GM18517 (cell line): ENCODE data around the gene CCDC9.

Experiments used
- ATAC-seq: cut with Tn5 transposase; IDR thresholded peaks from one replicate; pipeline ENCODE4 v1.9.1; 2021; ENCODE audit warnings: mild to moderate bottlenecking, moderate library complexity; ENCODE audit not compliant: unreplicated experiment

CCDC9 gene

GRCh38 chr19:47255879-47256692, at the start of gene CCDC9:
CCDC9 (plus strand) TSS chr19:47256525; CDS start chr19:47258401, 1,876 bp downstream.
- ATAC-seq = peak; percentile 42

GRCh38 chr19:47209319-47210179, 46.8 kb upstream of the CCDC9 start:
- no peak for ATAC-seq

DNA sequence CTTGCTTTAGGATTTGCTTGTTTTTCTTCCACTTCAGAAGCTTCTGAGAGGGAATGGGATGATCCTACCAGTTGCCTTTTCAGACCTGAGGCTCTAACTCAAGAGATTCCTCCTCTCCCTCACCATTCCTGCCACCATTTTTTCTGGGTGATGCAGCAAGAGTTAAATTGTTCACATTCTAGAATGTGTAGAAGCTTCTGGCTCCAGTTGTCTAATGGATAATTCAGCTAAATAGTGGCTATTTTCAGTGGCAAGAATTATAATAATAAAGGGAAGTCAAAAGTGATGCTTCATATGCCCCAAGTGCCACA, 46.2 kb upstream of the CCDC9 start:
- no peak for ATAC-seq

- ATAC-seq = no peak
These were observed 45.5 kb upstream of the CCDC9 start for GRCh38 chr19:47210689-47211316.

DNA sequence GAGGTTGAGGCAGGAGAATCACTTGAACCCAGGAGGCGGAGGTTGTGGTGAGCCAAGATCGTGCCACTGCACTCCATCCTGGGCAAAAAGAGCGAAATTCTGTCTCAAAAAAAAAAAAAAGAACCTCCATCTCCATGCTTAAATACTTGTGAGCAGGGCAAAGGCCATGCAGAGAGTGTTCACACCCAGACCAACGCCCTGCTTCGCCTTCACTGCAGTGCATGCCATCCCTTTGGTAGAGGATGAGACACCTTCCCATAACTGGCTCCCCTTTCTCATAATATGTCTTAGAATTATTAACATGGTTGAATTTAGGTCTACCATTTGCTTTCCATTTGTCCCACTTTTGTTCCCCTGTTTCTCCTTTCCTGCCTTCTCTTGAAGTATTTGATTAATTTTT, 40.7 kb upstream of the CCDC9 start:
- ATAC-seq = no peak

DNA sequence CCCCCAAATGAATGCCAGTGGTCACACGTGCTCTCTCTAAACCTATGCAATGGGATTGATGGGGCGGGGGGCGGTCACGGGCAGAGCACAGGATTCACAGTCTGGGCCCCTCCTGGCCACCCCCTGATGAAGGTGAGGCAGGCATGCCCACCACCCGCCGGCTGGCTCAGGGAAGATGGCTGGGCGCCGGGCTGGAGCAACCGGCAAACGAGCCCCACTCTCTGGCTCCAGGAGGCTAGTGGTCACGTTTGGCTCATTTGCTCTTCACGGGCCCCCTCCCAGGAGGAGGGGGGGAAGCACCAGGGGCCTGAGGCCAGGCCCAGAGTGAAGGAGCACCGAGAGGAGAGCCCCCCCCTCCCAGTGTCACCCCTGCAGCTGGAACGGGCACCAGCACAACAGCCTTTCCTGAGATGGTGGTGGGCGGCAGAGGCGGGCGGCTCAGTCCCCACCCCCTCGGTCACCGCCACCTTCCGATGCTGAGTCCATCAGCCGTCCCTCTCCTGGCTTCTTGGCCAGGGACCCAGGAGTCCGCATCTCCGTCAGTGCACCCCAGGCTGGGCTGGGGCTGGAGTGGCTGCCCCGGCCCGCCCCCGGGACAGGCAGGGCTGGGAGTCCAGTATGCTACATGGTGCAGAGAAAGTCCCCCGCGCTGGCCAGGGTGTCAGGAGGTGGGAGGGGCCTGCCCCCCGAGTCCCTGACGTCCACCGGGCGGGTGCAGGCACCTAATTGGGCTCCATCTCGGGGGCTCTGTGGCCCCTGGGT, 35.1 kb upstream of the CCDC9 start:
- ATAC-seq = no peak

DNA sequence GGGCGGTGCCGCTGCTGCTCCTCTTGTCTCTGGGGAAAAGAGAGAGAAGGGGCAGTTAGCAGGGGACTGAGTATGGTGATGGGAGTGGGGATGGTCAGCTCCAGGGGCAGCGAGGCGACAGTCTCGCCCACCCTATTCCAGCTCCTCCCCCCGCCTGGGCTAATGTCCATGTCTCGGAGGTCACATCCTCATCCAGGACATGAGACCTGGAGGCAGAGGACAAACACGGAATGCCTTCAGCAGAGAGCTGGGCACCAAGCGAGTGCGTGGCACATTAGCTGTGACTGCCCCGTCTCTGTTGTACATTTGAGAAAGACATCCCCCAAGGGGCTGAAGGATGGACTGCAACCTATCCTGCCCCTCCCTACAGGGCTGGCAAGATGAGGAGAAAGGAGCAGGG, 34.4 kb upstream of the CCDC9 start:
- no peak for ATAC-seq

GRCh38 chr19:47225746-47226425, 30.4 kb upstream of the CCDC9 start:
- ATAC-seq = no peak

- ATAC-seq = no peak
These were observed 29.6 kb upstream of the CCDC9 start for GRCh38 chr19:47226426-47227351.

DNA sequence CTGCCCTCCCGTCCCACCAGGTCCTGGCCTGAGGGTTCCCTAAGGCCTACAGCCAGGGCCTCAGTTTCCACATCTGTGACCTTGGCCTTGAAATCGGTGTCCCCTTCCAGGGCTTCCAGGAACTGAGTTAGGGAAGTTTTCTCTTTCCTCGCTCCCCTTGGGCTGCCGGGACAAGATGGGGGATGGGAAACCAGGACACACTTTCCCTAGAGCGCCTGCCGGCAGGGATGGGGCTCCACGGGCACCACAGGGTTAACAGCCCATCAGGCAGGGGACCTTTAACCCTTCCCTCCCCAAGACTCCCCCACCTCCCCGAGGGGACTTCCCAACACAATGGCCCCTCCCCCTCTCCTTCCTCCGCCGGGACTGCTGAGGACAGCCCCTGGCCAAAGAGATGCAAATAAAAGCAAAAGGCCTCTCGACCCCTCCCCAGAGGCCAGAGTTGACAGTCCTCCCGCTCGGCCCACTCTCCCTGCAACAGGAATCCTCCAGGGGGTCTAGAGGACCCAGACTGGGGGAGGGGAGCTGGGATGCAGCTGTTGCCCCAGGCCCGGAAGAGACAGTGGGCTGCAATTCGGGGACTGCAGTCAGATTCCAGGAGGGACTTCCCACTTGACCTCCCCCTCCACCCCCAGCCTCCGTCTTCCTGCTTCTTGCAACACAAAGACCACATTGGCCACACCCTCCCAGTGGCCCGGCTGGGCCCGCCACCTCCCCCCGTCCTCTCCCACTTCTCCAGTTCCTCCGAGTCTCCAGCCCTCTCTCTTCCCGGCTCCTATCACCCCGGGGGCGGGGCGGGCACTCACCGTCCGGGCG, 28.8 kb upstream of the CCDC9 start:
- ATAC-seq = no peak

DNA sequence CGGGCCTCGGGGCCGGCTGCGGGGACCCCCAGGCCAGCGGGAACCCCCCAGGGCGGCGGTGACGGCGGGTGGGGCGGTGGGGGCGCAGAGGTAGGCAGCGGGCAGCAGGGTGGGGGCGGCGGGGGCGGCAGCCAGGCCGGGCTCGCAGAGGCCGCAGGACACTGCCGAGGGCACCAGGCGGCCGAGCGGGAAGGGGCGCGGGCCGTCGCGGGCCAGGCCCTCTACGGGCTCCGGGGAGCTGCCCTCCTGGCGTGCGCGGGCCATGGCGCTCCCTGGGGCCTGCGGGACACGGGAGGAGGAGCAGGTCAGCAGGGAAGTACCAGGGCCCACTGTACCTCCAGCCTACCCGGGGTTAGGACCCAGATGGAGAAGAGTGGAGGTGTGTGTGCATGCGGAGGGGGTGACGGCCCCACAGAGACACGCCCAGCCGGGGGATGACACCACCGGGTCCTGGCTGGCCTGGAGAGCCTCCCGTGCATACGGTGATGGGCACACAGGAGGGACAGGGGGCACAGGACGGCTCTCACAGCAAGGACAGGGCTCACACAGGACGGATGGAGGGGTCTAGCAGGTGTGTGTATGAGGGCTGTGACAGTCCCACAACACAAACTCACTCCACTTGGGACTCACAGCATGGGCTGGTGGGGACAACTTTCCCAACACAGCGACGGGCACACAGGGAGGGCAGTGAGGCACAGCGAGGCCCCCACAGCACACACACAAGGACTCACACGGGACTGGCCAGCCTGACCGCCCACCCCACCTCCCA, 28.0 kb upstream of the CCDC9 start:
- no peak for ATAC-seq

GRCh38 chr19:47228937-47229675, 27.2 kb upstream of the CCDC9 start:
- no peak for ATAC-seq

- no peak for ATAC-seq
These were observed 26.7 kb upstream of the CCDC9 start for GRCh38 chr19:47229676-47230053.

- ATAC-seq = peak; percentile 26
These were observed 26.0 kb upstream of the CCDC9 start for GRCh38 chr19:47230054-47230920.

- peak; percentile 7 for ATAC-seq
These were observed 25.5 kb upstream of the CCDC9 start, which contains the start of gene BBC3 for GRCh38 chr19:47230921-47231214. BBC3 (minus strand) TSS chr19:47231199; CDS start chr19:47228431, 2,768 bp downstream.
